Posterior cingulate gyrus (tissue), 11 donors: Measurements from ENCODE around the gene NUMB.

ENCODE experiments used
- DNase-seq, 10 donors: peaks; one replicate each; pipeline versions ENCODE4 v3.0.0 to v3.0.0-alpha.2; 2020 to 2021; ENCODE audit warnings: mixed read lengths in 3 of 10
- intact Hi-C: fragments of 100-400 bp; cut with DNase I; formaldehyde crosslinking; loops from one replicate; pipeline ENCODE4 v1.15.1; 2023

The NUMB gene

DNA sequence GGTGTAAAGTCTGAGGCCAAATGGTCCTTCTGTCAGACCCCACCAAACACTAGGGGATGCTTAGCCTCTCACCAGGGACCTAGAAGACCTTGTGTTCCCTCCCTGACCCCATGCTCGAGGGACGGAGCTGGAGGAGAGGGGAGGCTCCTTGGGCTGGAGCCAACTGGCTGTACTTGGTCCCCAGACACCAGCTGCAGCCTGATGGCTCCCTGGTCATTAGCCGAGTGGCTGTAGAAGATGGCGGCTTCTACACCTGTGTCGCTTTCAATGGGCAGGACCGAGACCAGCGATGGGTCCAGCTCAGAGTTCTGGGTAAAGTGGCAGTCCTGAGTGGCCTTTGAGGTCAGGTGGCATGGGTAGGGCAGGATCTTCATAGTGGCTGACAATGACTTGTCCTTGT, 192.0 kb downstream of the NUMB start:
- intact Hi-C loops, result no loop called here
- peak in 1 of 10 donors; percentile 56 for DNase-seq

DNA sequence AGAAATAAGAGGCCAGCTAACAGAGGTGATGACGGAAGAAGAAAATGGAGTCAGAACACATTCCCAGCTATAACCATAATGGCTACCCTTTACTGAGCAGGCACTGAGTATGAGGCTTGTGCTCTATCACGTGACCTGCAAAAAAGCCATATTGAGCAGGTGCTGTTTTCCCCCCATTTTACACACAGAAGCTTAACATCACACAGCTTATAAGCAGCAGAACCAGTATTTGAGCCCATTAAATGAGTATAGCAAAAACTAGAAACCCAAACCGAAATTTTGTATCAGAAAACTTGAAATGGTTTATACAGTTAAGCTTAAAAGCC, 192.7 kb downstream of the NUMB start:
- no peak for DNase-seq

DNA sequence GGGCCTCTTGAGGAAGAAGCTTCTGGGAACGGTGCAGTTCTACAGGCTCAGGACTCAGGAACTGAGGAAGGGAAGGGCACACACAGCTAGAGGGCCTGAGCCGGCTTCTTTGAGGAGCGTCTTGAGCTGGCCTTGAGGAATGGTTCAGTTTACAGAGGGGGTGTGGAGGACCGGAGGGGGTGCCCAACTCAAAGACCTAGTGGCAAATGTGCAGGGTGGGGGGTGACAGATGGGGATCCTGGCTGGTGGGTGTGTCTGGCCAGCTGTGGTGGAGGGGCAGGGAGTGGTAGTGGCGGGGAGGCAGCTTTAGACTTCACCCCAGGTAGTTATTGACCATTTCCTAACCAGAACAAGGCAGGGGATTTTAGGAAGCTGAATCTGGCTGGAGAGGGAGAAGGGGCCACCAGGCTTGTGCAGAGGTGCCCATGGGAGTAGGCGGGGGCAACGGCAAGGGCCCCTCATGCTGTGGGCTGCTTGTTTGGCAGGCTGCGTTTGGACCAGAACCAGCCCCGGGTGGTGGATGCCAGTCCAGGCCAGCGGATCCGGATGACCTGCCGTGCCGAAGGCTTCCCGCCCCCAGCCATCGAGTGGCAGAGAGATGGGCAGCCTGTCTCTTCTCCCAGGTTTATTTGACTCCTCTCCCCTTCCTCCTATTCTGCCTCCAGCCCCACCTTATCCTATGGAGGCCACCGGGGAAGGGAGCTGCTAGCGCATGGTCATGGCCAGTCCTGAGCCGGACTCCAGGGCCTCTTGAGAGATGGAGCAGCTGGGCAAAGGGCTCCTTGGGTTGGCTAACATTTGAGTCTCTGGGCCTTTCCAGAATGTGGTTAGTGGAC, 193.2 kb downstream of the NUMB start:
- peak in 1 of 10 donors; percentile 71 for DNase-seq
- intact Hi-C loops, result no loop called here

More for the DNA sequence above, 192.7 kb downstream of the NUMB start:
- intact Hi-C loops, result no loop called here

DNA sequence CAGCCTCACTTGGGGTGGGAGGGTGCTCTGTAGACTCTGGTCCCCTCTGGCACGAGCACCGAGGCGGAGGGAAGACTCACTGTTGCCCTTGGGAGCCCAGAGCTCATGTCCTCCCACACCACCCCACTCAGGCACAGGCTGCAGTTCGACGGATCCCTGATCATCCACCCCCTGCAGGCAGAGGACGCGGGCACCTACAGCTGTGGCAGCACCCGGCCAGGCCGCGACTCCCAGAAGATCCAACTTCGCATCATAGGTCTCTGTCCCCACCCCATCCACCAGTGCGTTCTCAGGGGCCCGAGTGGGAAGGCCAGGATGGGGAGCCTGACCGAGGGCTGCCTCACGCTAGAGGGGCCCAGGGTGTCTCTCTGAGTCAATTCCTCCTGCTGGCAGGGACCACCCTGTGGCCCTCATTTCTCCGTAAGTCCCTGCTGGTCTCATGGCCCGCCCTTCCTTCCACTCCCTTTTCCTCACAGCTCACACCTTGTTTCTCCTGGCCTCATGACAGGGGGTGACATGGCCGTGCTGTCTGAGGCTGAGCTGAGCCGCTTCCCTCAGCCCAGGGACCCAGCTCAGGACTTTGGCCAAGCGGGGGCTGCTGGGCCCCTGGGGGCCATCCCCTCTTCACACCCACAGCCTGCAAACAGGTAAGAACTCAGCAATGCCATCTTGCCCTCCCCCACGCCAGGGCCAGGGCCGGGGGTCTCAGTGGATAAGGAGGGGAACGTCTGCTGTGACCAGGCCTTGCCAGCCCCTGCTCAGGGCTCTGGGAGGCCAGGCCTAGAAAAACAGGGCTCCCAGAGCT, 194.1 kb downstream of the NUMB start:
- peak in 1 of 10 donors; percentile 76 for DNase-seq
- intact Hi-C loops, result no loop called here

DNA sequence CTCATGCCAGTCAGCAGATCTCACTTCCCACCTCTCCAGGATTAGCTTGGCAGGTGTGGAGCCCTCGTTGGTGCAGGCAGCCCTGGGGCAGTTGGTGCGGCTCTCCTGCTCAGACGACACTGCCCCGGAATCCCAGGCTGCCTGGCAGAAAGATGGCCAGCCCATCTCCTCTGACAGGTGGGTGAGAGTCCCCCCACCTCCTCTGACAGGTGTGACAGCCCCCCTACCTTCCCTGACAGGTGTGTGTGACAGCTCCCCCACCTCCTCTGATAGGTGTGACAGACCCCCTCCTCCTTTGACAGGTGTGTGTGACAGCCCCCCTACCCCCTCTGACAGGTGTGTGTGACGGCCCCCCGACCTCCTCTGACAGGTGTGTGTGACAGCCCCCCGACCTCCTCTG, 194.7 kb downstream of the NUMB start:
- intact Hi-C loops, result no loop called here
- peak in 1 of 10 donors; percentile 73 for DNase-seq

DNA sequence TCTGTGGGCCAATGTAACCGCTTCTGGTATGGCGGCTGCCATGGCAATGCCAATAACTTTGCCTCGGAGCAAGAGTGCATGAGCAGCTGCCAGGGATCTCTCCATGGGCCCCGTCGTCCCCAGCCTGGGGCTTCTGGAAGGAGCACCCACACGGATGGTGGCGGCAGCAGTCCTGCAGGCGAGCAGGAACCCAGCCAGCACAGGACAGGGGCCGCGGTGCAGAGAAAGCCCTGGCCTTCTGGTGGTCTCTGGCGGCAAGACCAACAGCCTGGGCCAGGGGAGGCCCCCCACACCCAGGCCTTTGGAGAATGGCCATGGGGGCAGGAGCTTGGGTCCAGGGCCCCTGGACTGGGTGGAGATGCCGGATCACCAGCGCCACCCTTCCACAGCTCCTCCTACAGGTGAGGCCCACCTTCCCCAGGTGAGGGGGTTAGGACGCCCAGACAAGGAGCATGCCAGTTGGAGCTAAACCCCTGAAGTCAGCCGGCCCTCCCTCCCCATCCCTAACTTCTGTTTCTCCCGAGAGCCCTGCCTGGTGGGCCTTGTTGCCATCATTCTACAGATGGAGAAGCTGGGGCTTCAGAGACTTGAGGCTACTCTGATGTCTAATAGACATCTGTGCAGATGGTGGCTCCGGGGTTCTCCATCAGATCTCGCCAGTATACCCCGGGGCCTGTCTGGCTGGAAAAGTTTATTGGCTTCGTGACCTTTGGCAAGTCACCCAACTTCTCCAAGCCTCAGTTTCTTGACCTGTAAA, 195.7 kb downstream of the NUMB start:
- intact Hi-C loops, result no loop called here
- DNase-seq, result peak in 1 of 10 donors; percentile 74

DNA sequence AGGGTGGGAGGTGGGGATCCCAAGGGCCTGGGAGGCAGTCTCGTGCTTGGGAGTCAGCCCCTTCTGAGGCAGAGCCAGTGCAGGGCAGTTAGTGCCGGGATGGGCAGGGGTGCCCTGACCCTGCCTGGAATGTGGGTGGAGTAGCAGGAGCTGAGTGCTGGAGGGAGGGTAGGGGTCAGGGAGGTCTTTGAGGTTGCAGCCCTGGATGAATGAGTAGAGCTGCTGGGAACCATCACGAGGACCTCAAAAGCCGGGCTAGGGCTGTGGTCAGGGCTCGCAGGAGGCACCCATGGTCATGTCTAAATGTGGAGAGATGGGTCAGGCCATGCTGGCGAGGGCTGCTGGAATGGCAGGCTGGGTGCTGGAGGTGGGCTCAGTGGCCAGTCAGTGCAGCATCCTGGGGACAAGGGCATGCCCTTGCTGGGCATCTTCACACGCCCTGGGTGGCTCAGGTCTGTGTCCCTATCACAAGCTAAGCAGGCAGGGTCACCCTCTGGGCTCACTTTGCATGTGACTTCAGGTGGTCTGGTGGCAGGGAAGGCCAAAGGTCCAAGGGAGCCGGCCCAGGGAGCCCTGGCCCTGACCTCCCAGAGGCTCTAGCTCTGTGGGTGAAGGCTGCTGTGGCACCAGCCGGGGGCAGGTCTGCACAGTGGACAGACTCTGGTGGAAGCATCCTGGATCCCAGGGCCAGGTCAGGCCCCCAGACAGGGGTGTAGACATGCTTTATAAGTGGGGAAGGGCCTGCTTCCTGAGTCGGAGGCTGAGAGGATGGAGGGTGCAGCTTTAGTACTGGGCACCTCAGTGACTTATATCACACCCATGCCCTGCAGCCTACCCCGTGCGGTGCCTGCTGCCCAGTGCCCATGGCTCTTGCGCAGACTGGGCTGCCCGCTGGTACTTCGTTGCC, 196.6 kb downstream of the NUMB start:
- DNase-seq, result peak in 2 of 10 donors; percentile 69 to 75
- intact Hi-C loops, result no loop called here

DNA sequence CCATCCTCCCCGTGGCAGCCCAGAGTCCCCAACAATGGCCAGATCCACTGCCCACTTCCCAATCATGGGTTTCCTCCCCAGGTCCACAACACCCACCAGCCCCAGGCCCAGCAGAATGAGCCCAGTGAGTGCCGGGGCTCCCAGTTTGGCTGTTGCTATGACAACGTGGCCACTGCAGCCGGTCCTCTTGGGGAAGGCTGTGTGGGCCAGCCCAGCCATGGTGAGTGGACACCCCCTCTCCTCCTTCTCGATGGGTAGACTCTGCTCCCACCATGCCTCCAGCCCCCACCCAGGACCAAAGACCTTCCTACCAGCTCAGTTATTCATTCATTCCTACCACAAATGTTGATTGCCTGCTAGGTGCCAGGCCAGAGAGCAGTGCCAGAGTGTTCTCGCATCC, 197.3 kb downstream of the NUMB start:
- peak in 1 of 10 donors; percentile 81 for DNase-seq
- intact Hi-C loops, result no loop called here

DNA sequence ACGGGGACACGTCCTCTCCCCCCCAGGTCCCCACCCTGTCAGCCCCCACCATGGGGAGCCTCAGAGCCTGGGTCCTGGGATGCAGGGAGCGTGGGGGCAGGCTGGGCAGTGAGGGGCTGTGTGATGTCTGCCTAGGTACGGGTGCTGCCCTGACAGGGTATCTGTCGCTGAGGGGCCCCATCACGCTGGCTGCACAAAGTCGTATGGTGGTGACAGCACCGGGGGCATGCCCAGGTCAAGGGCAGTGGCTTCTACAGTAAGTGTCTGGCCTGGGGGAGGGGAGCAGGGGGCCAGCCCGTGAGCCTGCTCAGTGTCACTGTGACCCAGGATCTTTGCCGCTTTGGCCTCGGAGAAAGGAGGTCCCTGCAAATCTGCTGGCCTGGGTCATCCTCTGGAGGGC, 197.8 kb downstream of the NUMB start:
- intact Hi-C loops, result no loop called here
- DNase-seq, result peak in 2 of 10 donors; percentile 63 to 70

DNA sequence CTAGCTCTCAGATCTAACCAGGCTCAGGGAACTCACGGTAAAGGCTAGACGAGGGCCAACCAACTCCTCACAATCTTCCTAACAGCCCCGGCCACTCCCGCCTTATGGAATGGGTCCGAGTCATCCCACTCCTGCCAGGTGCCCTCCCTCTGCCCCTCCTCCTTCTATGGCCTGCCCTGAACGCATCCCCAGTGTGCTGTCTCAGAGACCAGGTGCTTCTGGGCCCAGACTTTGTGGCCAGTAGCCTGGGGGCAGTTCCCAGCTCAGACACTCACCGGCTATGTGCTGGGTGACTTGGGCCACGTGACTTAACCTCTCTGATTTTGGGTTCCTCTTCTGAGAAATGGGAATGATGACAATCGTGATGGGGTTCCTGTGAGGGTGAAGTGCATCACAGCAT, 198.5 kb downstream of the NUMB start:
- peak in 3 of 10 donors; percentile 26 to 72 (median 36) for DNase-seq
- intact Hi-C loops, result no loop called here

DNA sequence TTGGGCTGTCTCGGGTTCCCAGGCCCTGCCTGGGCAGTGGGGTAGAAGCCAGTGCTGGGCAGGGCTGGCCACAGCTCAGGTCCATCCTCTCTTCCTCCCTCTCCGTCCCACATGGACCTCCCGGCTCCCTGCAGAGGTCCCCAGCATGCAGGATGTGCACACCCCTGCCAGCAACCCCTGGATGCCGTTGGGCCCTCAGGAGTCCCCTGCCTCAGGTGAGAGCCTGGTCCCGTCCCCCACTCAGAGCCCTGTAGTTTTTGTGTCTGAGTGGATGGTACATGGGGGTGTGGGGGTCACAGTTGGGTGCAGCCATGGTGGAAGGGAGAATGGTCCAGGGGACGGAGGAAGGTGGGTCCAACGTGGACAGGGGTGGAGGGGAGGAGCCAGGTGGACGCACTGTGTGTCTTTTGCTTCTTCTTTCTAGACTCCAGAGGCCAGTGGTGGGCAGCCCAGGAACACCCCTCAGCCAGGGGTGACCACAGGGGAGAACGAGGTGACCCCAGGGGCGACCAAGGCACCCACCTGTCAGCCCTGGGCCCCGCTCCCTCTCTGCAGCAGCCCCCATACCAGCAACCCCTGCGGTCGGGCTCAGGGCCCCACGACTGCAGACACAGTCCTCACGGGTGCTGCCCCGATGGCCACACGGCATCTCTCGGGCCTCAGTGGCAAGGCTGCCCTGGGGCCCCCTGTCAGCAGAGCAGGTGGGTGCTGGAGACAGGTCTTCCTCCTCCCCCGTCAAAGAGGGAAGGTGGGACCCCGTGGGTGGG, 199.3 kb downstream of the NUMB start:
- intact Hi-C loops, result no loop called here
- DNase-seq, result peak in 3 of 10 donors; percentile 66 to 75 (median 75)

DNA sequence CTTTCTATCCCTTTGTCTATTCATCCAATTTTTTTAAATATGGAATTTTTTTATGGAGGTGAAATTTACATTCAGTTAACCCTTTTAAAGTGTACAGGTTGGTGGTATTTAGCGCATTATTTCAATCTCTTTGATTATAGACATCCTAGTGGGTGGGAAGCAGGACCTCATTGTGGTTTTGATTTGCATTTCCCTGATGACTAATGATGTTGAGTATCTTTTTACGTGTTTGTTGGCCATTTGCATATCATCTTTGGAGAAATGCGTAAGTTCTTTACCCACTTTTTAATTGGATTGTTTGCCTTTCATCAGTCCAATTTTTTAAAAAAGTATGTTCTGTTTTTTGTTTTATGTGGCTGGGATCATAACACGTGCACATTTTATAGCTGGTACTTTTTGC, 200.3 kb downstream of the NUMB start:
- intact Hi-C loops, result no loop called here
- no peak for DNase-seq

DNA sequence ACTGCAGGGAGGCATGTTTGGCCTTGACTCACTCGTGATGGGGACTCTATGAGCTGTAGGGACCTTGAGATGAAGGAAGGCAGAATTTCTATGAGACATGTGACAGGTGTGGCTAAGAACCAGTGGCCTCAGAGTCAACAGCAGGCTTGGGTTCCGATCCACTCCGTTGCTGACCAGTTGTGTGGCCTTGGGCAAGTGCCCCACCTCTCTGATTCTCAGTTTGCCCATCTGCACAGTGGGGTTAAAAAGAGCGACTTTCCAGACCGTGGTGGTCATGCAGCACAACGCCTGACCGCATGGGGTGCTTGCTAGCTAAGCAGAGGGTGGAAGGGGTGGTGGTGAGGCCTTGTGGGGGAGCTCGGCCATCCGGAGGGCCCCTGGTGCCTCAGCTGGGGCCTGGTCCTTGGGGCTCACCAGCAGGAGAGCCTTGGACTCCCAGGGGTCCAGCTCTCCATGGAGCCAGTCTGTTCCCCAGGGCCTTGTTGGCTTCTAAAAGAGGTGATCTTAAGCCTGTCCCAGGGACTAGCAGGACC, 202.6 kb downstream of the NUMB start:
- DNase-seq, result peak in 3 of 10 donors; percentile 33 to 60 (median 54)
- intact Hi-C loops, result no loop called here

DNA sequence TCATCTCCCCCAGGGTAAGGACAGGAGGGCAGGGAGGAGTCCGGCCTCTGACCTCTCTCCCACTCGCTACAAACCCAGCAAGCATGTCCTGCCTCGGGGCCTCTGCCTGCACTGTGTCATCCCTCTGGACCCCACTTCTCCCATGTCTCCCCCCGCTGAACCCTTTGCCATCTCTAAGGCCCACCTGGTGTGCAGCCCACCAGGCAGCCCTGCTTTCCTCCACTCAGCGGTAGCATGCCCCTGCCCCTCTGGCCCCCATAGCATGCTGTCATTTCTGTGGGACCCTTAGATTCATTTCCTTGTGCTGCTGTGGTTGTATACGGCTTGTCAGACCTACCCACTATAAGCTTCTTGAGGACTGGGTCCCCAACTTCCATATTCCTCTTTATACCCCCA, 203.3 kb downstream of the NUMB start:
- intact Hi-C loops, result no loop called here
- peak in 1 of 10 donors; percentile 54 for DNase-seq

DNA sequence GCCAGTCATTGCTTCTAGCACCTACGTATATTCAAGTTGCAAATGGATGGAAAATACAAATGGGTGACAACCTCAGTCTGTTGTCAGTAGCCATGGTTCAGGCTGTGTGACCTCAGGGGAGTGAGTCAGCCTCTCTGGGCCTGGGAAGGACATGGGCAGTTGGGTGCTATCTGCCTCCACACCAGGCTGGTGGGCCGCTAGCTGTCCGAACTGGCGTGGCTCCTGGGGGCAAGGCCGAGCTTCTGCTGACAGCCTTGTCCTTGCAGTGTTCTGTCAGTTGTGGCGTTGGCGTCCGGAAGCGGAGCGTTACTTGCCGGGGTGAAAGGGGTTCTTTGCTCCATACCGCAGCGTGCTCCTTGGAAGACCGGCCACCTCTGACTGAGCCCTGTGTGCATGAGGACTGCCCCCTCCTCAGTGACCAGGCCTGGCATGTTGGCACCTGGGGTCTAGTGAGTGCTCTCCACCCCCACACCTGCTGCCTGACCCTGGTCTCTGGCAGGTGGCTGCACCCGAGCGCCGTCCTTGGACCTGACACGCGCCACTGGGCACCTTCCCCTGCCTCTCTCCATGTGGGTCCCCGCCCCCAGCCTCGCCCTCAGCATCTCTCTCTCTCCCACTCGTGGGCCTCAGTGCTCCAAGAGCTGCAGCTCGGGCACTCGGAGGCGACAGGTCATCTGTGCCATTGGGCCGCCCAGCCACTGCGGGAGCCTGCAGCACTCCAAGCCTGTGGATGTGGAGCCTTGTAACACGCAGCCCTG, 203.9 kb downstream of the NUMB start:
- intact Hi-C loops, result no loop called here
- DNase-seq, result peak in 2 of 10 donors; percentile 63 to 77

DNA sequence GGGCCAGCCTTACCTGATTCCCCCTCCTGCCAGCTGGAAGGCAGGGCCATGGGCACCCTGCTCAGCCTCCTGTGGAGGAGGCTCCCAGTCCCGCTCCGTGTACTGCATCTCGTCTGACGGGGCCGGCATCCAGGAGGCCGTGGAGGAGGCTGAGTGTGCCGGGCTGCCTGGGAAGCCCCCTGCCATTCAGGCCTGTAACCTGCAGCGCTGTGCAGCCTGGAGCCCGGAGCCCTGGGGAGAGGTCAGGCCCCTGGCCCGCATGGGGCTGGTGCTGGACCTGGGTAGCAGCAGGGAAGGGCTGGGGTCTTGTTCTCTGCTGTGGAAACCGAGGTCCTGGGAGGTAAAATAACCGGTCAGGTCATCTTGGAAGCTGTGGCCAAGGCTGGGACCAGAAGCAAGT, 204.6 kb downstream of the NUMB start:
- intact Hi-C loops, result no loop called here

DNA sequence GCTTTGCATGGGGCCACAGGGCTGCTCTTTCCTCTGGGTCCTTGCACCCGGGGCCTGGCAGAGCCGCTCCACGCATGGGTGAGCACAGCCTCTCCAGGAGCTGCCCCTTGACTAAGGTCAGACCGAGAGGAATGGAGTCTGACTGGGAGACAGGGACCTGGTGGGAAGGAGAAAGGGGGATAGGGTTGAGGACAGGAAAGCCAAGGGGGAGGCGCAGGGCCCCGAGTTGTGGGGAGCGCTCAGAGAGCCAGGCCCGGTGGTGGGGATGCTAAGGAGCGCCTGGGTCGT, 205.1 kb downstream of the NUMB start:
- peak in 2 of 10 donors; percentile 44 to 73 for DNase-seq
- intact Hi-C loops, result no loop called here

More for the DNA sequence above, 204.6 kb downstream of the NUMB start:
- DNase-seq, result peak in 2 of 10 donors; percentile 28 to 73
